Superior temporal gyrus (tissue), 1 donor: Measurements from ENCODE around the gene DDO.

Source experiments
- DNase-seq: peaks from one replicate; pipeline ENCODE4 v3.0.0-alpha.2; 2016; ENCODE audit errors: extremely low spot score

DDO gene

GRCh38 chr6:110345025-110345424 lies 70.3 kb downstream of the DDO start:
- no peak for DNase-seq

GRCh38 chr6:110342759-110343158 lies 72.6 kb downstream of the DDO start:
- DNase-seq = no peak
